Measurements from ENCODE around the gene PROKR1. TPM values are rescaled to one million over a fixed set of nuclear protein-coding genes. Genes with fewer than 3 reads are reported as not detected.
"Not testable (repeated sequence)": the region's sequence is repeated elsewhere in the genome, so short reads cannot be mapped to it uniquely, and the experiment has no call there.

PROKR1 gene
- not detected for total RNA-seq

DNA sequence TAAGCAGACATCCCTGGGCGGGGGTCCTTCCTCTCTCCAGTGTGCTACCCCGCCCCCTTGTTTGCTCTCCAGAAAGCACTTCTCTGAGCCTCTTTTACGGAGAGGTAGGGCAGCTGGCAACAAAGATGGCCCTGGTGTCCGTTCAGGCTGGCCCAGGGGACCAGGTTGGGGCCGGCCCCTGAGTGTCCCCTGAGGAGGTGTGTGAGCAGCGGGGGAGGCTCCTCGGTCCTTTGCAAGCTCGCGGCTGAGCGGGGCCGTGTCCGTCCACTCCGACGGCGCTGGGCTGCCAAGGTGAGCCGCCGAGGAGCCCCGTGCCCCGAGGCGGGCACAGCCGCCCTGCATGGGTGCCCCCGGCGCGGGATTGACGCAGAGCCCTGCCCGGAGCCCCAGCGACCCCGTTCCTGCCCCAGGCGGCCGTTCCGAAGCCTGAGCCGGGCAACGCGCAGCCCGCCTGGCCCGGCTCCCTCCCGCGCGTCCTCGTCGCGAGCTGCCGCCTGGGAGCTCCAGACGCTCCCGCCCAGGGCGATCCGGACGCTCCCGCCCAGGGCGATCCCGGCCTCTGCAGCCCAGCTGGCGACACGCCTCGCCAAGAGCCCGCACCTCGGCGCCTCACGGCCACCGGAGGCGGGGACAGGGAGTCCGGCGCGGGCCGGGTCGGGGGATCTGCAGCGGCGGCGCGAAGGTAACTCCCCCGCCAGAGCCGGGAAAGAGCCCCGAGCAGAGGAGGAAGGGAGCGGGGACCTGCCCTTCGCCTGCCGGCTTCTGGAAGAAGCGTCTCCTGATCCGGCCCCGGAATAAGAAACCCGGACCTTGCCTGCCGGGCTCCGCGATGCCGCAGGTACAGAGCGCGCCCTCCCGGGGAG is at the start of gene PROKR1:
Gene PROKR1, plus strand, starts transcription at position 569 of the 863 bp plus-strand sequence. CDS start 2,243 bp downstream, outside the sequence.
- Histone ChIP-seq H3K9me3 (peaks cover 0 to 13% (median 0%) of the 10 kb centered on the region in 3 donors), H3K27me3 (peaks cover 0 to 65% (median 8%) of the 10 kb centered on the region in 4 donors), H3K4me1 (peaks cover 7 to 16% (median 10%) of the 10 kb centered on the region in 3 donors), H3K36me3 (no peaks in the 10 kb centered on the region), H3K27ac (no peak within 1 kb of the TSS), H3K4me3 (peak within 1 kb of the TSS; percentile 30 to 78 (median 44))
- TF ChIP-seq CTCF (IDR thresholded peaks at IDR 0.05) (no peak), POLR2A (IDR thresholded peaks at IDR 0.05) (no peak)
- intact Hi-C loops (cut with DNase I) = no loop called here
- no peak for DNase-seq
- WGBS, 2 donors = 1% methylated on average over 14 of the region's 86 CpGs; no CpG with 5 or more reads in 1 of the 2 donors

DNA sequence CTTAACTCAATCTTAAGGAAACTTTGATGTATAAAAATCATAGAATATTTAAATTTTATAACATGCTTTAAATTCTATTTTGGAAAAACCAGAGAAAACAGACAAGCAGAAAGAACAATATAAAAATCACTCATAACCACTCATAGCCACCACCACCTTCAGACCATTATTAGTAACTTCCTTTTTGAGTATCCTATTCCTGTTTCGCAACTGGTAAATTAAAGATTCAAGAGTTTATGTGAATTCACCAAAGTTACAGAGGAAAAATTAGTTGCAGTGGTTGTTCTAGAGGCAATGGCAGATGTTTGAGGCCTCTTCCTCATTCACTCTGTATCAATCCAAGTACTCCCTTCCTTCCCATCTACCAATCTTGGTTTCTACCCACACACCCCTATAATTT is 49.3 kb upstream of the PROKR1 start:
- Histone ChIP-seq H3K36me3 (no peaks in the 10 kb centered on the region), H3K27ac (no peak overlapping the region), H3K4me1 (peaks cover 0 to 5% (median 0%) of the 10 kb centered on the region in 3 donors), H3K27me3 (no peaks in the 10 kb centered on the region), H3K4me3 (no peak overlapping the region), H3K9me3 (no peaks in the 10 kb centered on the region)
- intact Hi-C loops (cut with DNase I) = no loop called here
- no peak for TF ChIP-seq CTCF (IDR thresholded peaks at IDR 0.05)
- no peak for DNase-seq
- 80 to 84% methylated on average over 1 of the region's 1 CpG for WGBS, 2 donors

- H3K9me3 ChIP-seq = no peaks in the 10 kb centered on the region
- WGBS, 2 donors = 33 to 36% methylated on average over 5 of the region's 5 CpGs
- no peaks in the 10 kb centered on the region for H3K36me3 ChIP-seq
- no peak overlapping the region for H3K27ac ChIP-seq
- H3K27me3 ChIP-seq = no peaks in the 10 kb centered on the region
- peaks cover 0 to 5% (median 0%) of the 10 kb centered on the region in 3 donors for H3K4me1 ChIP-seq
- intact Hi-C loops (cut with DNase I) = no loop called here
- TF ChIP-seq CTCF (IDR thresholded peaks at IDR 0.05) (peak; percentile 42 to 71 (median 60)), POLR2A (IDR thresholded peaks at IDR 0.05) (no peak)
- peak overlapping the region in 1 of 4 donors; percentile 12 for H3K4me3 ChIP-seq
- no peak for DNase-seq
Observed at GRCh38 chr2:68594674-68595492, 48.5 kb upstream of the PROKR1 start.

DNA sequence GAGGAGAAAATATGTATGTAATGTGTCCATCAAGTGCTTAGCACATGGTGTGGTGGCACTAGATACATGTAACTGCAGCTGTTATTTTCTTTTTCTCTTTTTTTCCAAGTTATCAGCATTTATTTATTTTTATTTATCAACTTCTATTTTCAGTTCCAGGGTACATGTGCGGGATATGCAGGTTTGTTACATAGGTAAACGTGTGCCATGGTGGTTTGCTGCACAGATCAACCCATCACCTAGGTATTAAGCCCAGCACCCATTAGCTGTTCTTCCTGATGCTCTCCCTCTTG is 47.9 kb upstream of the PROKR1 start:
- H3K4me1 ChIP-seq; H3K36me3 ChIP-seq; DNase-seq; H3K27me3 ChIP-seq; H3K27ac ChIP-seq; H3K9me3 ChIP-seq; intact Hi-C loops (cut with DNase I); H3K4me3 ChIP-seq: not testable (repeated sequence)
- peak in 1 of 6 experiments; percentile 1 for TF ChIP-seq CTCF (IDR thresholded peaks at IDR 0.05)
- 75 to 84% methylated on average over 2 of the region's 2 CpGs for WGBS, 2 donors

- H3K27ac ChIP-seq; H3K9me3 ChIP-seq; H3K36me3 ChIP-seq; DNase-seq; H3K27me3 ChIP-seq; intact Hi-C loops (cut with DNase I); H3K4me3 ChIP-seq; H3K4me1 ChIP-seq: not testable (repeated sequence)
- 91 to 94% methylated on average over 3 of the region's 3 CpGs for WGBS, 2 donors
Observed at GRCh38 chr2:68600495-68600894, 42.9 kb upstream of the PROKR1 start.

Measured in esophagus squamous epithelium (tissue), 5 donors.